Smooth muscle cell (in vitro differentiated cells): Measurements from ENCODE around the gene NEUROD2. TPM values are rescaled to one million over a fixed set of nuclear protein-coding genes. Genes with fewer than 3 reads are reported as not detected.

ENCODE experiments used
- DNase-seq: peaks from one replicate; lab custom pipeline; 2025; ENCODE audit not compliant: unreplicated experiment; lab: John Stamatoyannopoulos, UW
- H2AFZ ChIP-seq: fragments of 200-600 bp; sonication (generic); 2 replicates; pipeline ENCODE4 v1.6.0; 2016; ENCODE audit warnings: antibody characterized with exemption, low read depth, mild to moderate bottlenecking
- H3F3A ChIP-seq: fragments of 200-600 bp; sonication (generic); 2 replicates; pipeline ENCODE4 v1.6.0; 2017; ENCODE audit warnings: antibody characterized with exemption, low read depth
- H3K27ac ChIP-seq: fragments of 200-600 bp; sonication (generic); 2 replicates; pipeline ENCODE4 v1.5.1; 2016; ENCODE audit warnings: low read depth, mild to moderate bottlenecking
- H3K27me3 ChIP-seq: fragments of 200-600 bp; sonication (generic); 2 replicates; pipeline ENCODE4 v1.6.1; 2016; ENCODE audit warnings: low read depth, mild to moderate bottlenecking
- H3K36me3 ChIP-seq: fragments of 200-600 bp; sonication (generic); 2 replicates; pipeline ENCODE4 v1.5.1; 2016; ENCODE audit warnings: low read depth
- H3K4me1 ChIP-seq: fragments of 200-600 bp; sonication (generic); 2 replicates; pipeline ENCODE4 v1.5.1; 2016; ENCODE audit warnings: low read depth
- H3K4me2 ChIP-seq: fragments of 200-600 bp; sonication (generic); 2 replicates; pipeline ENCODE4 v1.6.0; 2016; ENCODE audit warnings: mild to moderate bottlenecking
- H3K4me3 ChIP-seq: fragments of 200-600 bp; sonication (generic); 2 replicates; pipeline ENCODE4 v1.5.1; 2016; ENCODE audit warnings: mild to moderate bottlenecking
- H3K79me2 ChIP-seq: fragments of 200-600 bp; sonication (generic); 2 replicates; pipeline ENCODE4 v1.6.0; 2016; ENCODE audit warnings: low read depth, mild to moderate bottlenecking
- H3K9ac ChIP-seq: fragments of 200-600 bp; sonication (generic); 2 replicates; pipeline ENCODE4 v1.6.0; 2016; ENCODE audit warnings: low read depth
- H3K9me3 ChIP-seq: fragments of 200-600 bp; sonication (generic); replicated peaks from 2 replicates; pipeline ENCODE4 v1.5.1; 2016; ENCODE audit warnings: low read depth
- H4K20me1 ChIP-seq: fragments of 200-600 bp; sonication (generic); 2 replicates; pipeline ENCODE4 v1.6.0; 2016; ENCODE audit warnings: low read depth
- WGBS: methylation state at CpG from one replicate; pipeline ENCODE4 v1.1.7; 2016; ENCODE audit warnings: low lambda C conversion rate; 5-methylcytosine and 5-hydroxymethylcytosine counted together
- polyA plus RNA-seq: library from polyadenylated mRNA; unstranded; fragments of >200 nt; fragmentation: Nextera tagmentation; extraction: Ambion mirVana; gene quantifications from 2 replicates; pipeline ENCODE4 v1.2.1, GENCODE V29; 2016
- total RNA-seq: library from RNA; depleted of rRNA; stranded (reverse); fragments of >200 nt; gene quantifications from 2 replicates; pipeline ENCODE4 v1.2.3, GENCODE V29; 2014
- TF ChIP-seq, protein P1 (sequence below): fragments of 200-600 bp; sonication (generic); IDR thresholded peaks from 2 replicates; pipeline ENCODE4 v1.5.1; 2017; ENCODE audit warnings: borderline replicate concordance, mild to moderate bottlenecking, antibody characterized with exemption; ENCODE audit not compliant: insufficient read depth, poor library complexity, severe bottlenecking

NEUROD2 gene
- total and polyA plus RNA-seq, 2 experiments from 2014 or later, result 0.19 TPM; not detected in 1

DNA sequence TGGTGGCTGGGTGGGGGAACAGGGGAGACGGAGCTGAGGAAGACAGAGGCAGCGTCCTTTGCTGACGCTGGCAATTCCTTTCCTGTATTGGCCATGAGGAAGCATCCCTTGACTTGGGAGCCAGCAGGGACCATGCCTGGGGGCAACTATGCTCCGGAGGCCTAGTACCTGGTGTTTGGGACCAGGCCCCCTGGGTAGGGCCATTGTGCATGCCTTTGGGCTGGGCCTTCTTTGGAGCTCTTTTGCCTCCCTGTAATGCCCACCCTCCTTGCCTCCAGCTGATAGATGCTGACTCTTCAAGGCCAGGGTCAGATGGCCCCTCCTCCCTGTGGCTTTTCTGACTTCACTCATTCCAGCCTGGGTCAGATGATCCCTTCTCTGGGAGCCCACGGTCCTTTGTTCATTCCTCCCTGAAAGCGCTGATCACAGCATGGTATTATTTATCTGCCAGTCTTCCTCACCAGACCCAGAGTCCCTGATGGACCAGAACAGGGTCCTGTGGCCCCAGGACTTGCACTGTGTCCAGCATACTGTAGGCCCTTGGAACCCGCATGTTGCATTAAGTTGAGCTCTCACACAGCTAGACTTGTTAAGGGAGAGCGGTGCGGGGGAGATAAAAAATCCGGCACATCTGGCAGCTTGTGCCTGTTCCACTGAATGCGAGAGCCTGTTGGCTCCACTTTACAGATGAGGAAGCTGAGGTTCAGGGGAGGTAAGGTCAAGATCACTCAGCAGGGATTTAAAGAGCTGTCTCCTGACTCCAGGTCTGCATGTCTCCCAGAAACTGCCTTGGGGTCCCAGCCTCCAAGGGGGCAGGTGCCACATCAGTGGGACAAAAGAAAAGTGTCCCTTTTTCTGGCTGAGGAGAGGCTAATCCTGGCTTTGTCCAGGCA lies 32.1 kb upstream of the NEUROD2 start:
- Histone ChIP-seq H3K4me1 (peaks cover 14% of the 10 kb centered on the region), H3F3A (no peaks in the 10 kb centered on the region), H2AFZ (no peak overlapping the region), H3K27ac (no peak overlapping the region), H3K27me3 (no peaks in the 10 kb centered on the region), H3K4me2 (no peak overlapping the region), H3K36me3 (no peaks in the 10 kb centered on the region), H4K20me1 (peaks cover 59% of the 10 kb centered on the region), H3K9me3 (no peaks in the 10 kb centered on the region), H3K79me2 (peaks cover 60% of the 10 kb centered on the region), H3K4me3 (no peak overlapping the region), H3K9ac (no peak overlapping the region)
- WGBS, result 79% methylated on average over 11 of the region's 11 CpGs
- TF ChIP-seq, protein P1, sequence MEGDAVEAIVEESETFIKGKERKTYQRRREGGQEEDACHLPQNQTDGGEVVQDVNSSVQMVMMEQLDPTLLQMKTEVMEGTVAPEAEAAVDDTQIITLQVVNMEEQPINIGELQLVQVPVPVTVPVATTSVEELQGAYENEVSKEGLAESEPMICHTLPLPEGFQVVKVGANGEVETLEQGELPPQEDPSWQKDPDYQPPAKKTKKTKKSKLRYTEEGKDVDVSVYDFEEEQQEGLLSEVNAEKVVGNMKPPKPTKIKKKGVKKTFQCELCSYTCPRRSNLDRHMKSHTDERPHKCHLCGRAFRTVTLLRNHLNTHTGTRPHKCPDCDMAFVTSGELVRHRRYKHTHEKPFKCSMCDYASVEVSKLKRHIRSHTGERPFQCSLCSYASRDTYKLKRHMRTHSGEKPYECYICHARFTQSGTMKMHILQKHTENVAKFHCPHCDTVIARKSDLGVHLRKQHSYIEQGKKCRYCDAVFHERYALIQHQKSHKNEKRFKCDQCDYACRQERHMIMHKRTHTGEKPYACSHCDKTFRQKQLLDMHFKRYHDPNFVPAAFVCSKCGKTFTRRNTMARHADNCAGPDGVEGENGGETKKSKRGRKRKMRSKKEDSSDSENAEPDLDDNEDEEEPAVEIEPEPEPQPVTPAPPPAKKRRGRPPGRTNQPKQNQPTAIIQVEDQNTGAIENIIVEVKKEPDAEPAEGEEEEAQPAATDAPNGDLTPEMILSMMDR, result no peak
- DNase-seq, result no peak

DNA sequence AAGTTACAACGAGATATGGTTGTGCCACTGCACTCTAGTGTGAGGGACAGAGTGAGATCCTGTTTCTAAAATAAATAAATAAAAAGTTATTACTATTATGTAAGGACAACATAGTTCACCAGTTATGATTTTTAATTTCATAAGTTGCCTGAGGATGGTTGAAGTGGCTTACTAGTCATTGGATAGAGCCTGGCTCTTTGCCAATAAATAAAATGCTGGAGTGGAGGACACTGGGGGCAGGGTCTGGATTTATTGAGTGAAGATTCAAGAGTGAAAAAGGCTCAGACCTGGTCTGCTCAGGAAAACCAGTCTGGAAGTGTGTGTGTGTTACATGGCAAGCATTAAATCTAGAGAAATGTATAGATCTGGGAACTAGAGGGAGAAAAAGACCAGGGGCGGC lies 31.3 kb upstream of the NEUROD2 start:
- H3K27ac ChIP-seq, result no peak overlapping the region
- no peak overlapping the region for H3K4me3 ChIP-seq
- H3F3A ChIP-seq, result no peaks in the 10 kb centered on the region
- peaks cover 56% of the 10 kb centered on the region for H3K79me2 ChIP-seq
- H3K9me3 ChIP-seq, result no peaks in the 10 kb centered on the region
- WGBS, result 75% methylated on average over 2 of the region's 2 CpGs
- no peak overlapping the region for H2AFZ ChIP-seq
- H3K36me3 ChIP-seq, result no peaks in the 10 kb centered on the region
- peaks cover 13% of the 10 kb centered on the region for H3K4me1 ChIP-seq
- no peak overlapping the region for H3K4me2 ChIP-seq
- H4K20me1 ChIP-seq, result peaks cover 52% of the 10 kb centered on the region
- H3K27me3 ChIP-seq, result no peaks in the 10 kb centered on the region
- no peak overlapping the region for H3K9ac ChIP-seq
- DNase-seq, result no peak
- TF ChIP-seq, protein P1, result no peak

DNA sequence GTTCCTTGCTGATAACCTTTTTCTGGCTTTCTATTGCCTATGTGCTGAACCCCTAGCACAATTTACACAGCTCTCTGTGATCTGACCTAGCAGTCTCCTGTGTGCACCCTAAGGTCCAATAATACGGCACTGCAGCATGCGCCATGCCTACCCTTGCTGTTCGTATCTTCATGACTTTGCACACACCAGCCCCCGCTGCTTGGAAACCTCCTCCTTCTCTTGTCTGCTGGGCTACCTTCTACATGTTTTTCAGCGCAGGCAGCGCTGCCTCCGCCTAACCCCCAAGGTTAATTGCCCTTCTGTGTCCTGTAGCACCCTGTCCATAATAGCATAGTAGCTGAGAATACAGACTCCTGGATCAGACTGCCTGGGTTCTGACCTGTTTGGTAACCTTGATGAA lies 30.6 kb upstream of the NEUROD2 start:
- Histone ChIP-seq H3K9ac (no peak overlapping the region), H2AFZ (no peak overlapping the region), H3K79me2 (peaks cover 50% of the 10 kb centered on the region), H3K4me1 (peaks cover 13% of the 10 kb centered on the region), H3K4me3 (no peak overlapping the region), H4K20me1 (peaks cover 44% of the 10 kb centered on the region), H3F3A (no peaks in the 10 kb centered on the region), H3K27ac (no peak overlapping the region), H3K9me3 (no peaks in the 10 kb centered on the region), H3K36me3 (no peaks in the 10 kb centered on the region), H3K27me3 (no peaks in the 10 kb centered on the region), H3K4me2 (peak overlapping the region; percentile 95)
- DNase-seq, result no peak
- WGBS, result 96% methylated on average over 7 of the region's 7 CpGs
- TF ChIP-seq, protein P1, result no peak
